ENCODE results near the gene ANKS6.

ANKS6 gene

GRCh38 chr9:98796364-98797101 is at the start of gene ANKS6:
TSS of gene ANKS6 (minus strand) at chr9:98796555. CDS start at chr9:98796491, 64 bp downstream.
- DNase-seq (ENCODE audit: low read depth in 2 of 2): peak; percentile 65 to 79

GRCh38 chr9:98846081-98846480 is 49.7 kb upstream of the ANKS6 start:
- DNase-seq (ENCODE audit: low read depth in 2 of 2): no peak

DNA sequence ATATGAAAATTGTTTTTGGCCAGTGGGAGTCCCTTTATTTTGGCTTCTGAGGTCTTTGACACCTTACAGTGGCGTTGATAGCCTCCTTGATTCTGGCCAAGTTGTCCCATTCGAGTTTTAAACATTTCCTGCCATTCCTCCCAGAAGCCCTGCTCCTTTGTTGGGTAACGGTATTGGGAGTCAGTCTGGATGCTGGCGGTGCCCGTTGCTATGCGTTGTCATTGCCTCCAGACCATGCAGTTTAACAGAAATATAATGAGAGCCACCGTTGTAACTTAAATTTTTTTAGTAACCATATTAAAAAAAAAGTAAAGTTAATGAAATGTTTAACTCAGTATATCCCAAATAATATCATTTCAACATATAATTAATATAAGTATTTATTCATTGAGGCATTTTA is 46.2 kb upstream of the ANKS6 start:
- DNase-seq (ENCODE audit: low read depth in 2 of 2): no peak

GRCh38 chr9:98839724-98840123 is 43.4 kb upstream of the ANKS6 start:
- DNase-seq (ENCODE audit: low read depth in 2 of 2): no peak

- DNase-seq (ENCODE audit: low read depth in 2 of 2): no peak
Observed at GRCh38 chr9:98838868-98839565, 42.7 kb upstream of the ANKS6 start.

- DNase-seq (ENCODE audit: low read depth in 2 of 2): no peak
Observed at GRCh38 chr9:98838155-98838867, 42.0 kb upstream of the ANKS6 start.

DNA sequence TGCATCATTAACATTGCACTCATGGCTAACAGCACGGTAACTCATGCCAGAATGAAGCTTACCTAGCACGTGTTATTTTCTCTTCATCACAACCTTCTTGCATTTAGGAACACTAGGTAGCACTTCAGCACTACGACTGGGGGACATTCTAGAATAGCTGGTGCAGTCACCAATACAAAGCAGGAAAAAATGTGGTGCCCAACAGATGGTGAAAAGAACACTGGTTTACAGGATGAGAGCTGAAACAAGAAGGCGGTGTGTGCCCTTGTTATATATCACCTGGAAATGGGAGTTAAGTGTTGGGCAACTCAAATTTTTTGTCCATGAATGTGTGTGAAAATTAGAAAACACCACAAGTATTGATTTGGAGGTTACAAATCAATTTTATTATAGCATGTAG is 41.2 kb upstream of the ANKS6 start:
- no peak for DNase-seq (ENCODE audit: low read depth in 2 of 2)

DNA sequence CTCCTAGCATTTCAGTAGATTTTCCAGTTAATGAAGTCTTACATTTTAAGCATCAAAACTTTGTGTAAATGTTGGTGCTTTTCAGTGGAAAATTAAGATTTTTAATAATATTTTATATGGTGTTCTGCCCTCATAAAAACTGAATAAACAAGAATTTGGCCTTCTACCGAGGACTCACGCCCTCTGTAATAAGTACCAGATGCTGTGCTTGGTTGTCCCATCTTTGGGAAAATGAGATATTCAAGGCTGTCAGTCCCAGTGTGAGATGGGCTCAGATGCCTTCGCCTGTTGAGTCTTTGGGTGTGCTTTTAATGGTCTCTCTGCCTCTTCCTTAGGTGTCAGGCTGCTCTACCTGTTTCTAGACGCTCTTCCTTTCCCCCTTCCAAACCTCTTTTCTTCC is 39.9 kb upstream of the ANKS6 start:
- DNase-seq (ENCODE audit: low read depth in 2 of 2): no peak

GRCh38 chr9:98834386-98834785 is 38.0 kb upstream of the ANKS6 start:
- DNase-seq (ENCODE audit: low read depth in 2 of 2): no peak

GRCh38 chr9:98833090-98833956 is 37.0 kb upstream of the ANKS6 start:
- no peak for DNase-seq (ENCODE audit: low read depth in 2 of 2)

GRCh38 chr9:98832768-98833089 is 36.4 kb upstream of the ANKS6 start:
- no peak for DNase-seq (ENCODE audit: low read depth in 2 of 2)

DNA sequence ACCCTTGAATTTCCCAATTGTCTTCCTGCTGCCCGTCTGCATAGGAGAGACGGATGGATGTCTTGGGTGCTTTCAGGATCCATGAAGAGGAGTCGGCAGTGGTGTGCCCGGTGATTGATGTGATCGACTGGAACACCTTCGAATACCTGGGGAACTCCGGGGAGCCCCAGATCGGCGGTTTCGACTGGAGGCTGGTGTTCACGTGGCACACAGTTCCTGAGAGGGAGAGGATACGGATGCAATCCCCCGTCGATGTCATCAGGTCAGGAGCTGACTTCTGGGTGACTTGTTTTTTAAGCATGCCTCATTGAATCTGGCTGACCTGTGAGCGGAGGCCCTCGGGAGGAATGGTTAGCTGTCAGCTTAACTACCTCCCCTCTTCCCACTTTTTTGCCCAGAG is 35.3 kb upstream of the ANKS6 start:
- DNase-seq (ENCODE audit: low read depth in 2 of 2): no peak

- DNase-seq (ENCODE audit: low read depth in 2 of 2): no peak
Observed at GRCh38 chr9:98830554-98830953, 34.2 kb upstream of the ANKS6 start.

- DNase-seq (ENCODE audit: low read depth in 2 of 2): no peak
Observed at GRCh38 chr9:98829766-98830165, 33.4 kb upstream of the ANKS6 start.

DNA sequence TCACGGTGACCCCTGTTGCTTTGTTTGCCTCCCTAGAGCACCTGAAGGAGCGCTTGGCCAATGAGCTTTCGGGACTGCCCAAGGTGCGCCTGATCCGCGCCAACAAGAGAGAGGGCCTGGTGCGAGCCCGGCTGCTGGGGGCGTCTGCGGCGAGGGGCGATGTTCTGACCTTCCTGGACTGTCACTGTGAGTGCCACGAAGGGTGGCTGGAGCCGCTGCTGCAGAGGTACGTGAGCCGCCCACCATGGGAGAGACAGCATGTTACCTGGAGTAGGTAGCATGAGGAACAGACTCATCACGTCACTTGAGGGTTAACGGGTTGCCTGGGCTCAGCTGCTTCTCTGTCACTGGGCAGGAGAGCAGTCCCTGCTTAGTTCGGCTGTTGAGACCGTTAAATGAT is 30.4 kb upstream of the ANKS6 start:
- DNase-seq (ENCODE audit: low read depth in 2 of 2): no peak

GRCh38 chr9:98825414-98825813 is 29.1 kb upstream of the ANKS6 start:
- no peak for DNase-seq (ENCODE audit: low read depth in 2 of 2)

- no peak for DNase-seq (ENCODE audit: low read depth in 2 of 2)
Observed at GRCh38 chr9:98823666-98824334, 27.4 kb upstream of the ANKS6 start.

DNA sequence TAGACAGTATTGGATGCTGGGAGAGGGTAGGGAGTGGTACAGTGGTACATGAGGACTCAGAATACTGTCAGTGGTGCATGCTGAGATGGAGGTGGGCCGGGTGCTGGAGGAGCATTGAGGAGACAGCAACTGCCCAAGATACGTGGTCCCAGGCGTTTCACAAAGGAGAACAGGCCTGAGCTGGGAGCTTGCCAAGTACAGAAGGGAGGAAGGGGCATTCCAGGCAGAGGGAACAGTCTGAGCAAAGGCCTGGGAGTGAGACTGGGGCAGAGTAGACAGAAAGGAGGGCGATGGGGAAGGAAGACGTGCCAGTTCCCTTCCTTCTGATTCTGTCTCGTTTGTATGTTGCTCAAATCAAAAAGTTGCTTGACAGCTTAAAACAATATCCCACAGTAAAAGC is 26.3 kb upstream of the ANKS6 start:
- DNase-seq (ENCODE audit: low read depth in 2 of 2): no peak

DNA sequence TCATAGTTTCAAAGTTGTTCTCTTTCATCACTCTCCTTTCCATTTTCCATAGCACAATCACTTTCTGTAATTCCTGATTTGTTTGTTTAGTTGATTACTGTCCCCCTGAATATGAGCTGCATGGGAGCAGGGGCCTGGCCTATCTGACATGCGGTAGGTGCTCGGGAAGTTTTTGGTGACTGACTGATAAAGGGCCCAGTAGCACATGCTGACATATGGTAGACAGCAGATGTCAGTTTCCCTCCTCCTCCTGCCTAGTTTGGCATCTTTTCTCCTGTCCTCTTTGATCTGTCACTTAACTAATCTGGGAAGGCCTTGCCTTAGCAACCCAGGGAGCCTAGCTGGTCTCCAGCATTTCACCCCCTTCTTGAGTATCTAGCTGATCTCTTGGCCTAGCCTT is 25.5 kb upstream of the ANKS6 start:
- no peak for DNase-seq (ENCODE audit: low read depth in 2 of 2)

- DNase-seq (ENCODE audit: low read depth in 2 of 2): no peak
Observed at GRCh38 chr9:98819231-98819630, 22.9 kb upstream of the ANKS6 start.

DNA sequence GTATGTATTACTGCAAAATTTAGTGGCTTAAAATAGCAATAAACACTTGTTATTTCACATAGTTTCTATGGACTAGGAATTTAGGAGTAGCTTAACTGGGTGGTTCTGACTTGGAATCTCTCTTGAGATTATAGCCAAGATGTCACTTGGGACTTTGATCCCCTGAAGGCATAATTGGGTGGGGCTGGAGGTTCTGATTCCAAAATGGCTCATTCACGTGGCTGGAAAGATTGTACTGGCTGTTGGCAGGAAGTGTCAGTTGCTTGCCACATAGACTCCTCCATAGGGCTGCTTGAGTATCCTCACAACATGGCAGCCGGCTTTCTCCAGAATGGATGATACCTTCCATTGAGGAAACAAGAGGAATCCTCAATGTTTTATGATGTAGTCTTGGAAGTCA is 22.4 kb upstream of the ANKS6 start:
- DNase-seq (ENCODE audit: low read depth in 2 of 2): no peak

All from stimulated activated CD4-positive, alpha-beta T cell treated with anti-CD3 and anti-CD28 coated beads, Interleukin-12 subunit alpha, Interleukin-12 subunit beta, amount 100 ng/mL, for 24 hours (primary cell).